GM08714 (cell line): ENCODE measurements around the gene ST8SIA6.
"Not testable (repeated sequence)": the region's sequence is repeated elsewhere in the genome, so short reads cannot be mapped to it uniquely, and the experiment has no call there.

Experiments used
- H3K4me3 ChIP-seq: fragments of 200-500 bp; sonication (Bioruptor generic); 2 replicates; pipeline ENCODE4 v1.5.1; 2014; ENCODE audit warnings: mild to moderate bottlenecking, low read length, inconsistent platforms
- ZNF274 ChIP-seq: IDR thresholded peaks from 2 replicates; pipeline ENCODE4 v1.6.1; 2012; ENCODE audit warnings: mild to moderate bottlenecking, low read depth, low read length

Gene ST8SIA6

GRCh38 chr10:17403161-17403560 is 51.2 kb downstream of the ST8SIA6 start:
- H3K4me3 ChIP-seq = no peak overlapping the region
- no peak for TF ChIP-seq ZNF274

- not testable (repeated sequence) for H3K4me3 ChIP-seq
Observed at GRCh38 chr10:17402040-17402439, 52.4 kb downstream of the ST8SIA6 start.

GRCh38 chr10:17396004-17396403 is 58.4 kb downstream of the ST8SIA6 start:
- H3K4me3 ChIP-seq = no peak overlapping the region
- no peak for TF ChIP-seq ZNF274

GRCh38 chr10:17394854-17395253 is 59.5 kb downstream of the ST8SIA6 start:
- no peak for TF ChIP-seq ZNF274
- H3K4me3 ChIP-seq = no peak overlapping the region

GRCh38 chr10:17387861-17388503 is 66.4 kb downstream of the ST8SIA6 start:
- TF ChIP-seq ZNF274 = no peak
- H3K4me3 ChIP-seq = no peak overlapping the region

- no peak for TF ChIP-seq ZNF274
- H3K4me3 ChIP-seq = no peak overlapping the region
Observed at GRCh38 chr10:17386616-17387075, 67.7 kb downstream of the ST8SIA6 start.

GRCh38 chr10:17386021-17386420 is 68.4 kb downstream of the ST8SIA6 start:
- TF ChIP-seq ZNF274 = no peak

GRCh38 chr10:17385066-17385465 is 69.3 kb downstream of the ST8SIA6 start:
- TF ChIP-seq ZNF274 = no peak
- H3K4me3 ChIP-seq = no peak overlapping the region

More at GRCh38 chr10:17386021-17386420, 68.4 kb downstream of the ST8SIA6 start:
- no peak overlapping the region for H3K4me3 ChIP-seq

- no peak for TF ChIP-seq ZNF274
- no peak overlapping the region for H3K4me3 ChIP-seq
Observed at GRCh38 chr10:17383801-17384555, 70.4 kb downstream of the ST8SIA6 start.

- H3K4me3 ChIP-seq = no peak overlapping the region
- TF ChIP-seq ZNF274 = no peak
Observed at GRCh38 chr10:17381502-17382142, 72.8 kb downstream of the ST8SIA6 start.

- no peak for TF ChIP-seq ZNF274
- H3K4me3 ChIP-seq = no peak overlapping the region
Observed at GRCh38 chr10:17380888-17381287, 73.5 kb downstream of the ST8SIA6 start.

GRCh38 chr10:17380016-17380415 is 74.4 kb downstream of the ST8SIA6 start:
- TF ChIP-seq ZNF274 = no peak
- H3K4me3 ChIP-seq = no peak overlapping the region

GRCh38 chr10:17379151-17379690 is 75.2 kb downstream of the ST8SIA6 start:
- no peak for TF ChIP-seq ZNF274
- H3K4me3 ChIP-seq = no peak overlapping the region

GRCh38 chr10:17375936-17376584 is 78.3 kb downstream of the ST8SIA6 start:
- no peak for TF ChIP-seq ZNF274
- H3K4me3 ChIP-seq = no peak overlapping the region
